ENCODE results near the gene NOVA2.
A peak's percentile ranks its signal among the peaks of the same experiment; 100 is the strongest.

NOVA2 gene

DNA sequence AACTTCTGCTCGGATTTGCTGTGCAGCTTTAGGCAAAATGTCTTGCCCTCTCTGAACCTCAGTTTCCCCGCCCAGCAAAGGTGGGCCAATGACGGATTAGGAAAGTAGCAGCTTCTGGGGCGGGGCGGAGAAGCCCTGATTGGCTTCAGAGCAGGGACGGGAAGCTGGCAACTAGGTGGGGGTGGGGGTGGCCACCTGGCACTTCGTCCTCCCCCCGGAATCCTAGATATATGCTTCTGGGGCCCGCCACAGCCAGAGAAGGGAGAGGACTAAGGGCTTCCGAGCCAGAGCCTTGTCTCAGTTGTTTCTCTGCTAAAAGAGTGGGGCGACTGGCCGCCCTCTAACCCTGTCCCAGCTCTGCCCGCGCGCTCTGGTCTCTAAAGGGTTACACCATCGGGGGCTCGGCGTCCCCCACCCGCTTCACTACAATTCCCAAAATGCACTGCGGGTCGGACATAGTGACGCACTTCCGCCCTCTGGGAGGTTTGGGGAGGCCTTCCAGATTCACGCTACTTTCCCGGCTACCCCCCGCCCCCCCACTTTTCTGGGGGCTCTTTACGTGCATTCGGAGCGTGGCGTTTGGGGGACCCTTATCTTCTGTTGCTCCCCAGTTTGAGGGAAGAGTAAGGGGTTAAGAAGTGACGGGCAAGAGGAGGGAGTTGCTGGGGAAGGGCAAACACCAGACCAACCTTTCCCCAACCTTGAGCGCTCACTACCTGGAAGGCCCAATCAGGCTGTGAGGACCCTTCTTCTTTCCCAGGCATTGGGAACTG is 87.1 kb downstream of the NOVA2 start:
- Histone ChIP-seq H2AFZ (ENCODE audit: low read length) (peak overlapping the region; percentile 78), H3K9ac (ENCODE audit: low read length) (peak overlapping the region; percentile 77), H3K27me3 (replicated peaks; ENCODE audit: insufficient read depth, low read length) (no peaks in the 10 kb centered on the region), H3K4me1 (ENCODE audit: low read length) (peaks cover 18% of the 10 kb centered on the region), H3K36me3 (replicated peaks; ENCODE audit: insufficient read depth, low read length) (no peaks in the 10 kb centered on the region), H3K9me3 (replicated peaks; ENCODE audit: insufficient read depth, low read length) (no peaks in the 10 kb centered on the region), H3K9me2 (replicated peaks; ENCODE audit: insufficient read depth, low read length) (no peaks in the 10 kb centered on the region), H3F3A (ENCODE audit: insufficient read depth, low read length) (peaks cover 5% of the 10 kb centered on the region), H3K27ac (ENCODE audit: low read length) (peak overlapping the region; percentile 50; the same call in 1 of the 2 replicates), H3K79me2 (ENCODE audit: low read length) (peaks cover 17% of the 10 kb centered on the region), H4K20me1 (ENCODE audit: insufficient read depth, low read length) (no peaks in the 10 kb centered on the region), H3K4me2 (ENCODE audit: low read depth, low read length) (peak overlapping the region; percentile 80), H3K4me3 (ENCODE audit: low read length) (peak overlapping the region; percentile 70)
- peak; percentile 94 for DNase-seq
- TF ChIP-seq, protein P1, sequence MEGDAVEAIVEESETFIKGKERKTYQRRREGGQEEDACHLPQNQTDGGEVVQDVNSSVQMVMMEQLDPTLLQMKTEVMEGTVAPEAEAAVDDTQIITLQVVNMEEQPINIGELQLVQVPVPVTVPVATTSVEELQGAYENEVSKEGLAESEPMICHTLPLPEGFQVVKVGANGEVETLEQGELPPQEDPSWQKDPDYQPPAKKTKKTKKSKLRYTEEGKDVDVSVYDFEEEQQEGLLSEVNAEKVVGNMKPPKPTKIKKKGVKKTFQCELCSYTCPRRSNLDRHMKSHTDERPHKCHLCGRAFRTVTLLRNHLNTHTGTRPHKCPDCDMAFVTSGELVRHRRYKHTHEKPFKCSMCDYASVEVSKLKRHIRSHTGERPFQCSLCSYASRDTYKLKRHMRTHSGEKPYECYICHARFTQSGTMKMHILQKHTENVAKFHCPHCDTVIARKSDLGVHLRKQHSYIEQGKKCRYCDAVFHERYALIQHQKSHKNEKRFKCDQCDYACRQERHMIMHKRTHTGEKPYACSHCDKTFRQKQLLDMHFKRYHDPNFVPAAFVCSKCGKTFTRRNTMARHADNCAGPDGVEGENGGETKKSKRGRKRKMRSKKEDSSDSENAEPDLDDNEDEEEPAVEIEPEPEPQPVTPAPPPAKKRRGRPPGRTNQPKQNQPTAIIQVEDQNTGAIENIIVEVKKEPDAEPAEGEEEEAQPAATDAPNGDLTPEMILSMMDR (IDR thresholded peaks at IDR 0.05; ENCODE audit: low read length): no peak
- TF ChIP-seq EZH2 (optimal IDR thresholded peaks at IDR 0.05; ENCODE audit: low read depth, low read length) (no peak), EZH2phosphoT487 (IDR thresholded peaks at IDR 0.05; ENCODE audit: low read length) (no peak)

DNA sequence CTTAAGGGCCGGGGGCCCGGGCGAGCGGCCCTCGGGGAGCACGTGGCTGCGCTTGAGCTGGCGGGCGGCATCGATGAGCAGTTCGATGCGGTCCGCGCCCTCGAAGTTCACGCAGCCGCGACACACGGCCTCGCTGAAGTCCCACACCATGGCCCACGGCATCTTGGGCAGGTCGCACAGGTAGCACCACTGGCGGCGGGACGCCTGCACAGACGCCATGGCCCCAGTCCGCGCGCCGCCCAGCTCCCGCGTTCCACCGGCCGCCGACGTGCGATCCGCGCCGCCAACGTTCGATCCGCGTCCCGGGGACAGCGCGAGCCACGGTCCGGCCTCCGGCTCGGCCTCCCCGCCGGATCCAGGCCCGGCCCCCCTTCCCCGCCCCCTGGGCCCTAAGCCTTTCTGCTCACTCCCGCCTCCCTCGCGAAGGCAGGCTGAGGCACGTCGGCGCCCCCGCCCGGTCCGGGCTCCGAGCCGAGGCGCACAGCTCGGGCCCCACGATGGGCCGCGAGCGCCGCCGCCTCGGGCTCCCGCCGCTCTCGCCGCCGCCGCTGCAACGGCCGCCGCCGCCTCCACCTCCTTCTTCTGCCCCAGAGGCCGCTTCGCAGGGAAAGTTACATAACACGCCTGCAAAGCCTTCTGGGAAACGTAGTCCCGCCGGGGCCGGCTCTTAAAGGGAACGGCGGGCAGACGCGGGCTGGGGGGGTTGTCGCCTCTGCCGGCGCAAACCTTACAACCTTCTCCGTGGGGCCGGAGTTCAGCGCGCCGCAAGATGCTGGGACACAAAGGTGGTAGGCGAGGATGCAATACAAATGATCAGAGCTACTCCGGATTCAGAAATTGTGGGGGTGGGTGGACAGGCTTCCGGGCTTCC is 87.9 kb downstream of the NOVA2 start, which contains the start of gene IRF2BP1:
Gene IRF2BP1 (minus strand): TSS at position 586 of the 871 bp plus-strand sequence. CDS start 367 bp downstream, at position 219.
- peak within 1 kb of the TSS; percentile 77 for H3K9ac ChIP-seq (ENCODE audit: low read length)

More for the DNA sequence above, 87.9 kb downstream of the NOVA2 start, which contains the start of gene IRF2BP1:
- Histone ChIP-seq H4K20me1 (ENCODE audit: insufficient read depth, low read length) (no peaks in the 10 kb centered on the region), H3K27me3 (replicated peaks; ENCODE audit: insufficient read depth, low read length) (no peaks in the 10 kb centered on the region), H3K27ac (ENCODE audit: low read length) (peak within 1 kb of the TSS; percentile 50; the same call in 1 of the 2 replicates), H2AFZ (ENCODE audit: low read length) (peak within 1 kb of the TSS; percentile 78), H3K79me2 (ENCODE audit: low read length) (peaks cover 17% of the 10 kb centered on the region), H3F3A (ENCODE audit: insufficient read depth, low read length) (peaks cover 5% of the 10 kb centered on the region), H3K4me2 (ENCODE audit: low read depth, low read length) (peak within 1 kb of the TSS; percentile 83), H3K36me3 (replicated peaks; ENCODE audit: insufficient read depth, low read length) (no peaks in the 10 kb centered on the region), H3K9me2 (replicated peaks; ENCODE audit: insufficient read depth, low read length) (no peaks in the 10 kb centered on the region), H3K9me3 (replicated peaks; ENCODE audit: insufficient read depth, low read length) (no peaks in the 10 kb centered on the region), H3K4me3 (ENCODE audit: low read length) (peak within 1 kb of the TSS; percentile 83), H3K4me1 (ENCODE audit: low read length) (peaks cover 24% of the 10 kb centered on the region)
- DNase-seq: peak; percentile 95
- TF ChIP-seq EZH2 (optimal IDR thresholded peaks at IDR 0.05; ENCODE audit: low read depth, low read length) (no peak), EZH2phosphoT487 (IDR thresholded peaks at IDR 0.05; ENCODE audit: low read length) (no peak)
- TF ChIP-seq, protein P1 (IDR thresholded peaks at IDR 0.05; ENCODE audit: low read length): no peak
